Astrocyte (in vitro differentiated cells and primary cell): Measurements from ENCODE around the gene LRRC8A. TPM values are rescaled to one million over a fixed set of nuclear protein-coding genes. Genes with fewer than 3 reads are reported as not detected.
"Not testable (repeated sequence)": the region's sequence is repeated elsewhere in the genome, so short reads cannot be mapped to it uniquely, and the experiment has no call there.

Experiments
- DNase-seq: peaks from one replicate; pipeline ENCODE4 v3.0.0-alpha.2; 2010; ENCODE audit warnings: low read depth
- FAIRE-seq: peaks from 2 replicates; lab custom pipeline; 2011; peaks lifted over from hg19 to GRCh38; lab: Jason Lieb, UNC
- H2AFZ ChIP-seq: 2 replicates; pipeline ENCODE4 v1.6.0; 2012; ENCODE audit warnings: low read depth, low read length, inconsistent platforms
- H3K27ac ChIP-seq: 2 replicates; pipeline ENCODE4 v1.5.1; 2011; ENCODE audit warnings: low read depth, low read length, inconsistent platforms
- H3K27me3 ChIP-seq: 2 replicates; pipeline ENCODE4 v1.6.0; 2011; ENCODE audit warnings: low read length, inconsistent platforms; ENCODE audit not compliant: insufficient read depth
- H3K36me3 ChIP-seq: 2 replicates; pipeline ENCODE4 v1.5.1; 2011; ENCODE audit warnings: low read length, inconsistent platforms; ENCODE audit not compliant: insufficient read depth
- H3K4me1 ChIP-seq: 2 replicates; pipeline ENCODE4 v1.5.1; 2011; ENCODE audit warnings: low read length, inconsistent platforms; ENCODE audit not compliant: insufficient read depth
- H3K4me2 ChIP-seq: 2 replicates; pipeline ENCODE4 v1.6.0; 2012; ENCODE audit warnings: low read length, inconsistent platforms
- H3K4me3 ChIP-seq: 2 replicates; pipeline ENCODE4 v1.5.1; 2011; ENCODE audit warnings: low read depth, mild to moderate bottlenecking, low read length, inconsistent platforms; ENCODE audit not compliant: insufficient read depth
- H3K79me2 ChIP-seq: 2 replicates; pipeline ENCODE4 v1.6.0; 2012; ENCODE audit warnings: mild to moderate bottlenecking, low read length, inconsistent platforms; ENCODE audit not compliant: insufficient read depth
- H3K9ac ChIP-seq: 2 replicates; pipeline ENCODE4 v1.6.0; 2012; ENCODE audit warnings: mild to moderate bottlenecking, low read length, inconsistent platforms
- H3K9me3 ChIP-seq: 2 replicates; pipeline ENCODE4 v1.5.1; 2012; ENCODE audit warnings: low read depth, mild to moderate bottlenecking, low read length, inconsistent platforms; ENCODE audit not compliant: insufficient read depth
- H4K20me1 ChIP-seq: 2 replicates; pipeline ENCODE4 v1.6.0; 2012; ENCODE audit warnings: low read length, inconsistent platforms; ENCODE audit not compliant: insufficient read depth
- H3K27ac Mint-ChIP-seq: one replicate; pipeline ENCODE4 v1.8.0; 2021; ENCODE audit warnings: mild to moderate bottlenecking, mixed read lengths; ENCODE audit not compliant: unreplicated experiment
- H3K27me3 Mint-ChIP-seq: one replicate; pipeline ENCODE4 v1.8.0; 2021; ENCODE audit warnings: low read depth, mixed read lengths; ENCODE audit not compliant: unreplicated experiment
- H3K36me3 Mint-ChIP-seq: one replicate; pipeline ENCODE4 v1.8.0; 2021; ENCODE audit warnings: low read depth, mixed read lengths; ENCODE audit not compliant: unreplicated experiment
- H3K4me1 Mint-ChIP-seq: one replicate; pipeline ENCODE4 v1.8.0; 2021; ENCODE audit warnings: low read depth, mixed read lengths; ENCODE audit not compliant: unreplicated experiment
- H3K4me3 Mint-ChIP-seq: one replicate; pipeline ENCODE4 v1.8.0; 2021; ENCODE audit warnings: mild to moderate bottlenecking, moderate library complexity, mixed read lengths; ENCODE audit not compliant: unreplicated experiment
- H3K9me3 Mint-ChIP-seq: one replicate; pipeline ENCODE4 v1.8.0; 2021; ENCODE audit warnings: mild to moderate bottlenecking, mixed read lengths; ENCODE audit not compliant: unreplicated experiment
- EZH2 ChIP-seq: IDR thresholded peaks from 2 replicates; pipeline ENCODE4 v1.6.1; 2012; ENCODE audit warnings: mild to moderate bottlenecking, low read length, inconsistent platforms; ENCODE audit not compliant: insufficient read depth
- total RNA-seq: library from RNA; stranded (reverse); gene quantifications from 2 replicates; pipeline ENCODE4 v1.2.1, GENCODE V29; 2021
- TF ChIP-seq, protein P1 (sequence below): IDR thresholded peaks from 2 replicates; pipeline ENCODE4 v1.5.1; 2011; ENCODE audit warnings: low read depth, mild to moderate bottlenecking, inconsistent platforms, low read length, moderate library complexity; ENCODE audit not compliant: insufficient read depth

LRRC8A gene
- total RNA-seq, 1 donor from 2014 or later: 103 TPM

DNA sequence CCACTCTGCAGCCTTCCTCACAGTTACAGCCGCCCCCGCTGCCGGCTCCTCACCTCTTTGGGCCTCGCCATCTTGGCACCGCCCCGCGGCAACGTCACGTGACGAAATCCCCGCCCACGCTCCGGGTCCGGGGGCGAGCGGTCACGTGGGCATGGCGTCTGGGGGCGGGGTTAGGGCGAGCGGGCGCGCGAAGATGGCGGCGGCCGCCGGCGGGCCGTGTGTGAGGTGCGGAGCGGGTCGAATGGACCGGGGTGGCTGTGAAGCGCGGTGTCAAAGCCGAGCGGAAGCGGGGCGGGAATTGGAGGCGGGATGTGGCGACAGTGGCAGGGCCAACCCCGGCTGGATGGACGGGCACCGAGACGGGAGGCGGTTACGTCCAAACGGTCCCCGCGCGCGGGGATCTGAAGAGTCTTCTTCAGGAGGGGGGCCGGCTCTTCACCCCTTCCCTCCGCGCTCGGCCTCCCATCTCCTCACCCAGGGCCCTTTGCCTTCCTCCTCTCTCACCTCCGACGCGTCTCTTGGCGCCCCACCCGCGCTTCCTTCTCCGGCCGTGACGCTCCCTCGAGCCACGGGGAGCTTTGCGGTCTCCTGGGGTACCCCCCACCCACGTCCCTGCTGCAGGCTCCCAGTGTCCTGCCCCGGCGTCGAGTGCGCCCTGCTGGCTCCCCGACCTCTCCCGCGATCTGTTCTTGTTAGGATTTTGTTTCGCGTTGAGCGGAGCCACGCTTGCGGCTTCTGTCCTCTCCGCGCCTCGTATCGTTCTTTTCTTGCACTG lies 65.8 kb downstream of the LRRC8A start, which contains the start of the genes DOLK and NUP188:
Gene DOLK (minus strand): TSS at position 77 of the 775 bp plus-strand sequence. CDS start 300 bp downstream, outside the sequence.
Gene NUP188 (plus strand): TSS at position 173 of the 775 bp plus-strand sequence. CDS start 21 bp downstream, at position 194.
- TF ChIP-seq EZH2: no peak
- TF ChIP-seq, protein P1, sequence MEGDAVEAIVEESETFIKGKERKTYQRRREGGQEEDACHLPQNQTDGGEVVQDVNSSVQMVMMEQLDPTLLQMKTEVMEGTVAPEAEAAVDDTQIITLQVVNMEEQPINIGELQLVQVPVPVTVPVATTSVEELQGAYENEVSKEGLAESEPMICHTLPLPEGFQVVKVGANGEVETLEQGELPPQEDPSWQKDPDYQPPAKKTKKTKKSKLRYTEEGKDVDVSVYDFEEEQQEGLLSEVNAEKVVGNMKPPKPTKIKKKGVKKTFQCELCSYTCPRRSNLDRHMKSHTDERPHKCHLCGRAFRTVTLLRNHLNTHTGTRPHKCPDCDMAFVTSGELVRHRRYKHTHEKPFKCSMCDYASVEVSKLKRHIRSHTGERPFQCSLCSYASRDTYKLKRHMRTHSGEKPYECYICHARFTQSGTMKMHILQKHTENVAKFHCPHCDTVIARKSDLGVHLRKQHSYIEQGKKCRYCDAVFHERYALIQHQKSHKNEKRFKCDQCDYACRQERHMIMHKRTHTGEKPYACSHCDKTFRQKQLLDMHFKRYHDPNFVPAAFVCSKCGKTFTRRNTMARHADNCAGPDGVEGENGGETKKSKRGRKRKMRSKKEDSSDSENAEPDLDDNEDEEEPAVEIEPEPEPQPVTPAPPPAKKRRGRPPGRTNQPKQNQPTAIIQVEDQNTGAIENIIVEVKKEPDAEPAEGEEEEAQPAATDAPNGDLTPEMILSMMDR: no peak
- Histone ChIP-seq H3K27me3 (no peaks in the 10 kb centered on the region), H3K4me3 (peak within 1 kb of the TSS; percentile 86), H3K79me2 (peaks cover 33% of the 10 kb centered on the region), H3K4me1 (peaks cover 11% of the 10 kb centered on the region), H2AFZ (peak within 1 kb of the TSS; percentile 90), H3K9me3 (no peaks in the 10 kb centered on the region), H4K20me1 (peaks cover 11% of the 10 kb centered on the region), H3K36me3 (peaks cover 9% of the 10 kb centered on the region), H3K9ac (peak within 1 kb of the TSS; percentile 97), H3K4me2 (peak within 1 kb of the TSS; percentile 97), H3K27ac (peak within 1 kb of the TSS; percentile 90)
- Mint-ChIP-seq H3K4me1 (peaks cover 6% of the 10 kb centered on the region), H3K4me3 (peak within 1 kb of the TSS; percentile 94), H3K27me3 (no peaks in the 10 kb centered on the region), H3K27ac (peak within 1 kb of the TSS; percentile 96), H3K36me3 (peaks cover 9% of the 10 kb centered on the region), H3K9me3 (no peaks in the 10 kb centered on the region)
- DNase-seq (peak; percentile 77), FAIRE-seq (no peak)

DNA sequence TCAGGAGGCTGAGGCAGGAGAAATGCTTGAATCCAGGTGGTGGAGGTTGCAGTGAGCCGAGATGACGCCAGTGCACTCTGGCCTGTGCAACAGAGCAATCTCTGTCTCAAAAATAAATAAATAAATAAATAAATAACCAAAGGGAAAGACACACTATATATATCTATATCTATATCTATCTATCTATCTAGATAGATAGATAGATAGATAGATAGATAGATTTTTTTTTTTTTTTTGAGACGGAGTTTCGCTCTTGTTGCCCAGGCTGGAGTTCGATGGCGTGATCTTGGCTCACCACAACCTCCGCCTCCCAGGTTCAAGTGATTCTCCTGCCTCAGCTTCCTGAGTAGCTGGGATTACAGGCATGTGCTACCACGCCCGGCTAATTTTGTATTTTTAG lies 79.5 kb downstream of the LRRC8A start:
- not testable (repeated sequence) for H3K27me3 Mint-ChIP-seq, H3K4me1 Mint-ChIP-seq, H4K20me1 ChIP-seq, H3K27ac ChIP-seq, H3K4me1 ChIP-seq, H2AFZ ChIP-seq, H3K27me3 ChIP-seq, H3K36me3 Mint-ChIP-seq, H3K4me3 Mint-ChIP-seq, H3K9me3 ChIP-seq, H3K79me2 ChIP-seq, H3K9ac ChIP-seq, H3K9me3 Mint-ChIP-seq, H3K27ac Mint-ChIP-seq, FAIRE-seq, H3K4me2 ChIP-seq, DNase-seq, H3K4me3 ChIP-seq
- peaks cover 28% of the 10 kb centered on the region for H3K36me3 ChIP-seq

Other genes with a start within 250 kb of the LRRC8A start
- gene DYNC2I2, start 225.3 kb upstream of the LRRC8A start, total RNA-seq: 19.5 and 20.6 TPM in 2 replicates
- 361 and 397 TPM in 2 replicates for gene SET, start 192.9 kb upstream of the LRRC8A start, total RNA-seq
- 2.3 and 3.1 TPM in 2 replicates for gene PKN3, start 179.6 kb upstream of the LRRC8A start, total RNA-seq
- gene ZDHHC12, start 158.0 kb upstream of the LRRC8A start, total RNA-seq: 21.8 and 23.7 TPM in 2 replicates
- 31.0 and 31.9 TPM in 2 replicates for gene ZER1, start 110.2 kb upstream of the LRRC8A start, total RNA-seq
- 24.3 and 26.5 TPM in 2 replicates for gene TBC1D13, start 94.9 kb upstream of the LRRC8A start, total RNA-seq
- gene ENDOG, start 63.6 kb upstream of the LRRC8A start, total RNA-seq: 17.8 and 18.6 TPM in 2 replicates
- gene SPOUT1, start 52.3 kb upstream of the LRRC8A start, total RNA-seq: 19.5 and 24.6 TPM in 2 replicates
- 9.3 and 10.1 TPM in 2 replicates for gene KYAT1, start 183 bp upstream of the LRRC8A start, total RNA-seq
- gene PHYHD1, start 38.8 kb downstream of the LRRC8A start, total RNA-seq: 4.6 and 6.1 TPM in 2 replicates
- 19.8 and 22.1 TPM in 2 replicates for gene DOLK, start 65.5 kb downstream of the LRRC8A start, total RNA-seq
- 40.4 and 45.6 TPM in 2 replicates for gene NUP188, start 65.6 kb downstream of the LRRC8A start, total RNA-seq
- 35.0 and 38.0 TPM in 2 replicates for gene SH3GLB2, start 146.2 kb downstream of the LRRC8A start, total RNA-seq
- gene MIGA2, start 154.5 kb downstream of the LRRC8A start, total RNA-seq: 23.1 and 23.8 TPM in 2 replicates
- gene DOLPP1, start 199.0 kb downstream of the LRRC8A start, total RNA-seq: 14.9 and 17.9 TPM in 2 replicates
- gene CRAT, start 228.7 kb downstream of the LRRC8A start, total RNA-seq: 21.2 and 25.3 TPM in 2 replicates
- 122 and 134 TPM in 2 replicates for gene PTPA, start 229.3 kb downstream of the LRRC8A start, total RNA-seq